SW 1271 (cell line): ENCODE results near the gene CMTM4.
A peak's percentile ranks its signal among the peaks of the same experiment; 100 is the strongest.
"Not testable (repeated sequence)": the region's sequence is repeated elsewhere in the genome, so short reads cannot be mapped to it uniquely, and the experiment has no call there.

Experiments used
- DNase-seq, 2 experiments: peaks; one replicate each; lab custom pipeline; 2025; lab: John Stamatoyannopoulos, UW

Gene CMTM4

GRCh38 chr16:66641387-66641786, 55.2 kb downstream of the CMTM4 start:
- DNase-seq = no peak

GRCh38 chr16:66640724-66641314, 55.7 kb downstream of the CMTM4 start:
- DNase-seq = no peak

- DNase-seq = no peak
These were observed 57.3 kb downstream of the CMTM4 start for GRCh38 chr16:66639091-66639885.

GRCh38 chr16:66637806-66638205, 58.7 kb downstream of the CMTM4 start:
- DNase-seq = no peak

GRCh38 chr16:66636199-66636598, 60.3 kb downstream of the CMTM4 start:
- no peak for DNase-seq

- DNase-seq = no peak
These were observed 61.1 kb downstream of the CMTM4 start for GRCh38 chr16:66635406-66635805.

GRCh38 chr16:66634527-66635196, 61.9 kb downstream of the CMTM4 start:
- DNase-seq = no peak

GRCh38 chr16:66631558-66631957, 65.0 kb downstream of the CMTM4 start:
- not testable (repeated sequence) for DNase-seq

- not testable (repeated sequence) for DNase-seq
These were observed 65.8 kb downstream of the CMTM4 start for GRCh38 chr16:66630561-66631260.

GRCh38 chr16:66629856-66630255, 66.7 kb downstream of the CMTM4 start:
- no peak for DNase-seq

GRCh38 chr16:66627611-66628378, 68.7 kb downstream of the CMTM4 start:
- not testable (repeated sequence) for DNase-seq

- no peak for DNase-seq
These were observed 72.8 kb downstream of the CMTM4 start for GRCh38 chr16:66623755-66624154.

GRCh38 chr16:66622863-66623262, 73.7 kb downstream of the CMTM4 start:
- no peak for DNase-seq

- no peak for DNase-seq
These were observed 74.6 kb downstream of the CMTM4 start for GRCh38 chr16:66621973-66622372.

GRCh38 chr16:66620429-66620795, 76.1 kb downstream of the CMTM4 start:
- DNase-seq = no peak

- no peak for DNase-seq
These were observed 76.8 kb downstream of the CMTM4 start for GRCh38 chr16:66619534-66620428.

GRCh38 chr16:66618588-66619375, 77.8 kb downstream of the CMTM4 start:
- DNase-seq = peak; percentile 16 to 75

- no peak for DNase-seq
These were observed 78.8 kb downstream of the CMTM4 start for GRCh38 chr16:66617728-66618127.

GRCh38 chr16:66617010-66617434, 79.5 kb downstream of the CMTM4 start:
- no peak for DNase-seq

- DNase-seq = no peak
These were observed 80.0 kb downstream of the CMTM4 start for GRCh38 chr16:66616592-66616991.
